ENCODE measurements around the gene PRRT2.
"Not testable (repeated sequence)": the region's sequence is repeated elsewhere in the genome, so short reads cannot be mapped to it uniquely, and the experiment has no call there.

The PRRT2 gene

GRCh38 chr16:29812754-29813643, 1.0 kb downstream of the PRRT2 start:
- DNase-seq, result no peak

GRCh38 chr16:29813644-29814562, 1.9 kb downstream of the PRRT2 start:
- no peak for DNase-seq

- DNase-seq, result no peak
These were observed 2.6 kb downstream of the PRRT2 start for GRCh38 chr16:29814592-29814991.

GRCh38 chr16:29815032-29815721, 3.2 kb downstream of the PRRT2 start:
- peak; percentile 39 for DNase-seq

- peak; percentile 100 for DNase-seq
These were observed 4.0 kb downstream of the PRRT2 start, which contains the start of gene PAGR1 for GRCh38 chr16:29815793-29816693. PAGR1 (plus strand) TSS chr16:29816152; CDS start chr16:29816526, 374 bp downstream.

GRCh38 chr16:29816694-29817441, 4.9 kb downstream of the PRRT2 start:
- peak; percentile 85 for DNase-seq

GRCh38 chr16:29818082-29818481, 6.1 kb downstream of the PRRT2 start:
- DNase-seq, result no peak

- DNase-seq, result no peak
These were observed 7.5 kb downstream of the PRRT2 start for GRCh38 chr16:29819506-29819905.

GRCh38 chr16:29820271-29820701, 8.3 kb downstream of the PRRT2 start, which contains the start of gene MVP:
MVP (plus strand) TSS chr16:29820462; CDS start chr16:29830550, 10,088 bp downstream.
- peak; percentile 78 for DNase-seq

- no peak for DNase-seq
These were observed 9.0 kb downstream of the PRRT2 start for GRCh38 chr16:29820730-29821642.

- DNase-seq, result no peak
These were observed 9.7 kb downstream of the PRRT2 start for GRCh38 chr16:29821643-29822115.

GRCh38 chr16:29824589-29825144, 12.7 kb downstream of the PRRT2 start:
- no peak for DNase-seq

GRCh38 chr16:29825145-29826044, 13.4 kb downstream of the PRRT2 start:
- DNase-seq, result peak; percentile 47

- DNase-seq, result no peak
These were observed 14.3 kb downstream of the PRRT2 start for GRCh38 chr16:29826342-29826695.

GRCh38 chr16:29830774-29831173, 18.8 kb downstream of the PRRT2 start:
- DNase-seq, result no peak

- DNase-seq, result no peak
These were observed 19.5 kb downstream of the PRRT2 start for GRCh38 chr16:29831490-29831889.

- DNase-seq, result not testable (repeated sequence)
These were observed 21.2 kb downstream of the PRRT2 start for GRCh38 chr16:29833219-29833618.

GRCh38 chr16:29834079-29834478, 22.1 kb downstream of the PRRT2 start:
- no peak for DNase-seq

All from hematopoietic multipotent progenitor cell treated with erythropoietin and hydrocortisone succinate and interleukin-3 and kit ligand, for 4 days (in vitro differentiated cells).